Lung (tissue), 12 donors: ENCODE results near the gene TRPC4. TPM values are rescaled to one million over a fixed set of nuclear protein-coding genes. Genes with fewer than 3 reads are reported as not detected.

Source experiments
- ATAC-seq: fragments of 200-7000 bp; cut with Tn5 transposase; one replicate; pipeline ENCODE4 v1.9.1; 2020; ENCODE audit warnings: moderate number of reproducible peaks; ENCODE audit not compliant: insufficient read depth, low FRiP score
- DNase-seq, 3 donors: peaks; one replicate each; pipeline ENCODE4 v3.0.0-alpha.2; 2013 to 2017
- H3K27ac ChIP-seq, 2 donors: one replicate each; pipeline ENCODE4 v1.5.1; 2013; ENCODE audit warnings: mild to moderate bottlenecking in 2 of 2, moderate library complexity in 2 of 2, control low read depth in 1 of 2, inconsistent platforms in 1 of 2, low read depth in 1 of 2, low read length in 1 of 2
- H3K27me3 ChIP-seq, 3 donors: one replicate each; pipeline ENCODE4 v1.5.1; 2013; ENCODE audit warnings: low read length in 2 of 3; ENCODE audit not compliant: control insufficient read depth in 3 of 3, insufficient read depth in 3 of 3
- H3K36me3 ChIP-seq, 4 donors: one replicate each; pipeline ENCODE4 v1.5.1; 2013; ENCODE audit warnings: low read length in 4 of 4, mild to moderate bottlenecking in 1 of 4, moderate library complexity in 1 of 4; ENCODE audit not compliant: control insufficient read depth in 4 of 4, insufficient read depth in 4 of 4
- H3K4me1 ChIP-seq, 5 donors: one replicate each; pipeline ENCODE4 v1.5.1; 2013; ENCODE audit warnings: low read length in 5 of 5, mild to moderate bottlenecking in 2 of 5, moderate library complexity in 1 of 5; ENCODE audit not compliant: control insufficient read depth in 5 of 5, insufficient read depth in 5 of 5
- H3K4me3 ChIP-seq: one replicate; pipeline ENCODE4 v1.5.1; 2013; ENCODE audit warnings: mild to moderate bottlenecking, control low read depth, moderate library complexity
- H3K9ac ChIP-seq, 2 donors: one replicate each; pipeline ENCODE4 v1.5.1; 2013; ENCODE audit warnings: low read length in 2 of 2, control low read depth in 1 of 2; ENCODE audit not compliant: insufficient read depth in 1 of 2
- H3K9me3 ChIP-seq, 4 donors: one replicate each; pipeline ENCODE4 v1.5.1; 2013; ENCODE audit warnings: low read length in 3 of 4, mild to moderate bottlenecking in 1 of 4, moderate library complexity in 1 of 4; ENCODE audit not compliant: control insufficient read depth in 4 of 4, insufficient read depth in 3 of 4
- WGBS, 2 donors: extraction: QIAGEN DNeasy Blood & Tissue Kit; methylation state at CpG; one replicate each; pipeline ENCODE4 v1.1.7; 2013; 5-methylcytosine and 5-hydroxymethylcytosine counted together
- polyA plus RNA-seq, 2 donors: library from polyadenylated mRNA; stranded (reverse); fragments of 200-250 nt; gene quantifications; one replicate each; pipeline ENCODE4 v1.2.1, GENCODE V29; 2013
- total RNA-seq, 2 donors: library from RNA; depleted of rRNA in 1 of 2; stranded (reverse); fragments of >200 nt in 1 of 2; gene quantifications; one replicate each; pipeline ENCODE4 v1.2.1, GENCODE V29; 2014 to 2021
- TF ChIP-seq, protein P1 (sequence below): IDR thresholded peaks from 2 replicates; pipeline ENCODE4 v1.5.1; 2012; ENCODE audit warnings: mild to moderate bottlenecking; ENCODE audit errors: control extremely low read depth, extremely low read depth
- donor health status: control.
- donor health status: control.
- donor health status: Bipolar disorder and iron deficiency.
- donor health status: healthy.
- donor health status: DM: yes; HTN: yes; CAD: no.

The TRPC4 gene
- total and polyA plus RNA-seq, 4 donors, result 0.28 to 3.1 (median 0.94) TPM

DNA sequence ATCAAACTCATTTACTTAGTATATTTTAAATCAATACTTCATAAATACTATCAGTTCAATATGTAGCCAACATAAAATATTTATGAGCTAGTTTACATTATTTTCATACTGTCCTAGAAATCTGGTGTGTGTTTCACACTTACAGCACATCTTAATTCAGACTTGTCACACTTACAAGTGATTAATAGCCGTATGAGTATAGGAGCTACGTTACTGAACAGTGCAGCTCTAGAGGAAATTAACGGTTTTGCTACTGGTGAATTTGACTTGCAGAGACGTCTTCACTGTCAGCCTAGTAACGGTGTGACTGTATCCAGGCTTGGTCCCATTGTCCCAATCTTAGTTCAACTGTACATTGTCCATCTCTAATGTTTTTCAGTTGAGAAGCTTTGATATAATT is 237.3 kb downstream of the TRPC4 start:
- Histone ChIP-seq H3K36me3 (no peaks in the 10 kb centered on the region), H3K4me3 (no peak overlapping the region), H3K27me3 (peaks cover 0 to 3% (median 0%) of the 10 kb centered on the region in 3 donors), H3K9me3 (peaks cover 0 to 2% (median 0%) of the 10 kb centered on the region in 4 donors), H3K4me1 (no peaks in the 10 kb centered on the region), H3K27ac (no peak overlapping the region), H3K9ac (no peak overlapping the region)
- TF ChIP-seq, protein P1, sequence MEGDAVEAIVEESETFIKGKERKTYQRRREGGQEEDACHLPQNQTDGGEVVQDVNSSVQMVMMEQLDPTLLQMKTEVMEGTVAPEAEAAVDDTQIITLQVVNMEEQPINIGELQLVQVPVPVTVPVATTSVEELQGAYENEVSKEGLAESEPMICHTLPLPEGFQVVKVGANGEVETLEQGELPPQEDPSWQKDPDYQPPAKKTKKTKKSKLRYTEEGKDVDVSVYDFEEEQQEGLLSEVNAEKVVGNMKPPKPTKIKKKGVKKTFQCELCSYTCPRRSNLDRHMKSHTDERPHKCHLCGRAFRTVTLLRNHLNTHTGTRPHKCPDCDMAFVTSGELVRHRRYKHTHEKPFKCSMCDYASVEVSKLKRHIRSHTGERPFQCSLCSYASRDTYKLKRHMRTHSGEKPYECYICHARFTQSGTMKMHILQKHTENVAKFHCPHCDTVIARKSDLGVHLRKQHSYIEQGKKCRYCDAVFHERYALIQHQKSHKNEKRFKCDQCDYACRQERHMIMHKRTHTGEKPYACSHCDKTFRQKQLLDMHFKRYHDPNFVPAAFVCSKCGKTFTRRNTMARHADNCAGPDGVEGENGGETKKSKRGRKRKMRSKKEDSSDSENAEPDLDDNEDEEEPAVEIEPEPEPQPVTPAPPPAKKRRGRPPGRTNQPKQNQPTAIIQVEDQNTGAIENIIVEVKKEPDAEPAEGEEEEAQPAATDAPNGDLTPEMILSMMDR, result no peak
- DNase-seq (no peak), ATAC-seq (no peak)
- WGBS, 2 donors, result 64% methylated on average over 5 of the region's 5 CpGs

DNA sequence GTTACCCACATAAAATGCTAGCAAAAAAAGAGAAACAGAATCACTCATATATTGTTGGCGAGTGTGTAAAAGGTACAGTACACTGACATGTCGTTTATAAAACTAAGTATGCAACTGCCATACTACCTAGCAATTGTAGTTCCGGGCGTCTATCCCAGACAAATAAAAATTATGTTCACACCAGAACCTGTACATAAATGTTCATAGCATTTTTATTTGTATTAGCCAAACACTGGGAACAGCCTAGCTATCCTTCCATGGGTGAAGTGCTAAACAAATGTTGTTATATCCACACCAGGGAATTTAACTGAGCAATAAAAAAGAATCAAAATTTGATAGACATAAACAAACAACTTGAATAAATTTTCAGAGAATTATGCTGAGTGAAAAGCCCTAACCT is 242.1 kb downstream of the TRPC4 start:
- peaks cover 0 to 4% (median 0%) of the 10 kb centered on the region in 5 donors for H3K4me1 ChIP-seq
- no peak overlapping the region for H3K4me3 ChIP-seq
- H3K27me3 ChIP-seq, result no peaks in the 10 kb centered on the region
- TF ChIP-seq, protein P1, result no peak
- no peak overlapping the region for H3K9ac ChIP-seq
- H3K9me3 ChIP-seq, result peaks cover 0 to 2% (median 0%) of the 10 kb centered on the region in 4 donors
- 69 to 78% methylated on average over 4 of the region's 4 CpGs for WGBS, 2 donors
- no peaks in the 10 kb centered on the region for H3K36me3 ChIP-seq
- no peak overlapping the region for H3K27ac ChIP-seq
- ATAC-seq (no peak), DNase-seq (no peak)

DNA sequence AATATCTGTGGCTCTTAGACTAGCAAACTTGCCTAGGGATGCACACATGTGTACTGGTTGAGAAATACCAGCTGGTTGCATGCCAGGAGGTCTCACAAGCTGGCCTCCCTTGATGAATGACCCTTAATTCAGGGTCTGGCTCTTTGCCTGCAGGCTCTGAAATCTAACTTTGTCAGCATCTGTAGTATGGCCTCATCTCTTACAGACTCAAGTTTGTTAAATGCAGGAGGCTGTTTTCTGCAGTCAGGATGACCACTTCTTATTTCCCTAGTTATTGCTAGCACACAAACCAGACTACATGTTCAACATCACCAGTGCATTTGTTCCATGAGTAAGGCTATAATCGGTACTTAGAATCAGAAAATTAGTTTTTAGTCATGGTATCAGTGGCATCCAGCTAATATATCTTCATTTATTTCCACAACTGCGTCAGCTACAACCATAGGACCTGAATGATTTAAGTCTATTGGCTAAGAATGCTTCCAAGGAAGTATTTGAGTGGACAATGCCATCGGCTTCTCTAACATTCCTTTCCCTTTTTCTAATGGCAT is 247.7 kb downstream of the TRPC4 start:
- no peak for ATAC-seq
- H3K9me3 ChIP-seq, result no peaks in the 10 kb centered on the region
- no peak overlapping the region for H3K27ac ChIP-seq
- no peak overlapping the region for H3K9ac ChIP-seq
- H3K4me3 ChIP-seq, result no peak overlapping the region
- no peaks in the 10 kb centered on the region for H3K36me3 ChIP-seq
- peak; percentile 64 to 89 (median 78) for DNase-seq
- no peaks in the 10 kb centered on the region for H3K27me3 ChIP-seq
- 66 to 77% methylated on average over 3 of the region's 3 CpGs for WGBS, 2 donors
- H3K4me1 ChIP-seq, result peaks cover 0 to 11% (median 0%) of the 10 kb centered on the region in 5 donors
- TF ChIP-seq, protein P1, result no peak

DNA sequence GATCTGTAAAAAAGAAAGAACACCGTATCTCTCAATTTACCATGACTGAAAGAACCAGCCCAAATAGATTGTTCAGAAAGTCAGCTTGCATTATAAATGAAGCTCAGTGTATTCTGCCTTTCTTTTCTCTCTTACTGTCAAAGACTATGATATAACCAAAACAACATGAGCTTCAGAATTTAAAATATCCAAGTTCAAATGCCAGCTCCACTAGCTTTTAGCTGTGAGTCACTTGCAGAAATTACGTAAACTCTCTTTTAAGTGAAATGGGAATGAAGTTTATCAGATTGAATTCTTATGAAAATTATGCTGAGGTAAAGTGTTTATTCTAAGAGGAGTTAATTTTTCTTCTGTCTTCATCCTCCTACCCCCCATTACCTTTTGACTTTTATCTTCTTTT is 251.0 kb downstream of the TRPC4 start:
- Histone ChIP-seq H3K27me3 (no peaks in the 10 kb centered on the region), H3K9ac (no peak overlapping the region), H3K4me3 (no peak overlapping the region), H3K4me1 (peaks cover 0 to 11% (median 0%) of the 10 kb centered on the region in 5 donors), H3K9me3 (no peaks in the 10 kb centered on the region), H3K27ac (no peak overlapping the region), H3K36me3 (no peaks in the 10 kb centered on the region)
- DNase-seq (no peak), ATAC-seq (no peak)
- WGBS, 2 donors, result 75 to 79% methylated on average over 2 of the region's 2 CpGs
- TF ChIP-seq, protein P1, result no peak
